ENCODE measurements around the gene AFF3. TPM values are rescaled to one million over a fixed set of nuclear protein-coding genes. Genes with fewer than 3 reads are reported as not detected.

The AFF3 gene
- total and polyA plus RNA-seq, 10 of the 15 experiments (the other 5 are each of a cell fraction or from before 2014, with no cell fraction given) = 0.26 to 5.5 (median 3.0) TPM

- no peak for TF ChIP-seq SPI1 (IDR thresholded peaks at IDR 0.05; ENCODE audit: borderline replicate concordance, insufficient read depth, low read depth, low read length)
- TF ChIP-seq IRF4 (IDR thresholded peaks at IDR 0.05; ENCODE audit: low read depth, low read length) = no peak
- no peak for TF ChIP-seq ATF7 (IDR thresholded peaks at IDR 0.05; ENCODE audit: low read depth)
Measured at GRCh38 chr2:99520813-99521212, 621.6 kb downstream of the AFF3 start (continued).

DNA sequence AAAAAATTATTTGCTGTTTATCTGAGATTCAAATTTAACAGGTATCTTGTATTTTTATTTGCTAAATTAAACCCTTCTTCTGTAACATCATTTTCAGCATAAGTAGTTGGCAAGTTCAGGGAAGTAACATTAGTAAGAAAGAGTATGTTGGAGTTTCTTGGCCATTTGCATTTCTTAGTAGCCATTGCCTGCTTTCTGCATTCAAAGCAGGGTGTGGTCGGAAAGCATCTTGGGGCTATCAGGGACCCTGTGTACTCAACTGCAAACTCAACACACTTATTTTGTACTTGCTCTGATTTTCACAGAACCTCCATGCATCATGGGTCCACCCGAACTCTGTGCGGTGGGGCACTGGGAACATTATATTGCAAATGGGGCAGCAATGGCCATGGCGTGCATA lies 622.2 kb downstream of the AFF3 start:
- Histone ChIP-seq H3K9me3 (replicated peaks; ENCODE audit: control insufficient read depth, insufficient read depth, low read length) (no peaks in the 10 kb centered on the region), H3K9ac (ENCODE audit: control insufficient read depth, insufficient read depth, low read length) (no peak overlapping the region), H3K79me2 (ENCODE audit: control insufficient read depth, insufficient read depth, low read length) (no peaks in the 10 kb centered on the region), H3K4me1 (ENCODE audit: control insufficient read depth, insufficient read depth, low read length) (no peaks in the 10 kb centered on the region), H3K36me3 (ENCODE audit: control insufficient read depth in 2 of 2, insufficient read depth in 2 of 2, low read length in 1 of 2) (no peaks in the 10 kb centered on the region), H2AFZ (ENCODE audit: control insufficient read depth, low read depth, low read length) (no peak overlapping the region), H3K27ac (ENCODE audit: control insufficient read depth, insufficient read depth) (no peak overlapping the region), H3K4me2 (ENCODE audit: control insufficient read depth, insufficient read depth) (no peak overlapping the region), H3K27me3 (replicated peaks in 1 of 2; ENCODE audit: control insufficient read depth in 2 of 2, insufficient read depth in 2 of 2, low read length in 1 of 2) (peaks cover 0 to 1% of the 10 kb centered on the region in 2 experiments; a peak in 1 of 4 replicates), H4K20me1 (ENCODE audit: control insufficient read depth, insufficient read depth) (no peaks in the 10 kb centered on the region), H3K4me3 (no peak overlapping the region)
- BruUV-seq (replicated peaks) = no TSS peak
- ATAC-seq (no peak), DNase-seq (ENCODE audit: low read depth, low spot score) (no peak), FAIRE-seq (no peak)
- ChIA-PET POLR2A (interaction anchor here (0.6 kb wide), 1 partner anchor 297 kb away, joined by 3 read pairs; no protein-coding TSS in a partner anchor), CTCF (no interaction called here), SMC1A (ENCODE audit: uncharacterized antibody, unreplicated experiment) (no interaction called here), RAD21 (ENCODE audit: unreplicated experiment) (no interaction called here)
- in situ Hi-C loops (cut with MboI) (no loop called here), intact Hi-C loops (cut with micrococcal nuclease; ENCODE audit: unreplicated experiment) (no loop called here)
- 43% methylated on average over 4 of the region's 4 CpGs for WGBS (ENCODE audit: insufficient coverage, insufficient replicate concordance, low lambda C conversion rate, missing lambda C conversion rate)
- TF ChIP-seq EP300 (IDR thresholded peaks at IDR 0.05; ENCODE audit: borderline replicate concordance in 1 of 2, control insufficient read depth in 1 of 2, low read depth in 2 of 2, low read length in 2 of 2) = no peak

- ChIA-PET RAD21 (ENCODE audit: unreplicated experiment) (no interaction called here), POLR2A (no interaction called here), CTCF (no interaction called here), SMC1A (ENCODE audit: uncharacterized antibody, unreplicated experiment) (no interaction called here)
- Histone ChIP-seq H3K27me3 (replicated peaks in 1 of 2; ENCODE audit: control insufficient read depth in 2 of 2, insufficient read depth in 2 of 2, low read length in 1 of 2) (no peaks in the 10 kb centered on the region), H3K27ac (ENCODE audit: control insufficient read depth, insufficient read depth) (no peak overlapping the region), H3K9ac (ENCODE audit: control insufficient read depth, insufficient read depth, low read length) (no peak overlapping the region), H3K4me2 (ENCODE audit: control insufficient read depth, insufficient read depth) (no peak overlapping the region), H3K9me3 (replicated peaks; ENCODE audit: control insufficient read depth, insufficient read depth, low read length) (no peaks in the 10 kb centered on the region), H3K4me3 (no peak overlapping the region), H3K4me1 (ENCODE audit: control insufficient read depth, insufficient read depth, low read length) (no peaks in the 10 kb centered on the region), H3K36me3 (ENCODE audit: control insufficient read depth in 2 of 2, insufficient read depth in 2 of 2, low read length in 1 of 2) (no peaks in the 10 kb centered on the region), H3K79me2 (ENCODE audit: control insufficient read depth, insufficient read depth, low read length) (no peaks in the 10 kb centered on the region), H4K20me1 (ENCODE audit: control insufficient read depth, insufficient read depth) (no peaks in the 10 kb centered on the region), H2AFZ (ENCODE audit: control insufficient read depth, low read depth, low read length) (no peak overlapping the region)
- DNase-seq (ENCODE audit: low read depth, low spot score) (no peak), FAIRE-seq (no peak), ATAC-seq (no peak)
- WGBS (ENCODE audit: insufficient coverage, insufficient replicate concordance, low lambda C conversion rate, missing lambda C conversion rate) = 41% methylated on average over 4 of the region's 4 CpGs
- BruUV-seq (replicated peaks) = no TSS peak
- in situ Hi-C loops (cut with MboI) = no loop called here
- intact Hi-C loops (cut with micrococcal nuclease; ENCODE audit: unreplicated experiment) = no loop called here
- no peak for TF ChIP-seq IKZF1 (conservative IDR thresholded peaks at IDR 0.05)
- no peak for TF ChIP-seq CUX1 (IDR thresholded peaks at IDR 0.05; ENCODE audit: insufficient replicate concordance, low read depth, low read length)
- TF ChIP-seq MTA3 (IDR thresholded peaks at IDR 0.05; ENCODE audit: borderline replicate concordance, low read length) = no peak
- no peak for TF ChIP-seq NR2F1 (conservative IDR thresholded peaks at IDR 0.05)
- TF ChIP-seq ETV6 (conservative IDR thresholded peaks at IDR 0.05 in 1 of 2, IDR thresholded peaks at IDR 0.05 in 1 of 2; ENCODE audit: borderline replicate concordance in 1 of 2, low read depth in 1 of 2) = no peak
- TF ChIP-seq ZNF274 (IDR thresholded peaks at IDR 0.05; ENCODE audit: insufficient read depth, insufficient read length) = no peak
- TF ChIP-seq SREBF2 (IDR thresholded peaks at IDR 0.05; ENCODE audit: low read length) = no peak
- TF ChIP-seq ZNF622 (IDR thresholded peaks at IDR 0.05) = no peak
Measured at GRCh38 chr2:99514357-99514756, 628.0 kb downstream of the AFF3 start.

All from GM12878 (cell line).